H9 (cell line): Measurements from ENCODE around the gene NSD1. TPM values are rescaled to one million over a fixed set of nuclear protein-coding genes. Genes with fewer than 3 reads are reported as not detected.

ENCODE experiments used
- DNase-seq: peaks from one replicate; pipeline ENCODE4 v3.0.0-alpha.2; 2017
- H2AFZ ChIP-seq: one replicate; pipeline ENCODE4 v1.6.1; 2013; ENCODE audit warnings: mild to moderate bottlenecking, low read length, control low read depth, moderate library complexity
- H2AK5ac ChIP-seq: 2 replicates; pipeline ENCODE4 v1.6.1; 2013; ENCODE audit warnings: low read length, control low read depth, mixed read lengths; ENCODE audit not compliant: insufficient read length
- H2BK120ac ChIP-seq: one replicate; pipeline ENCODE4 v1.6.1; 2013; ENCODE audit warnings: low read depth, mild to moderate bottlenecking, low read length, control low read depth, inconsistent platforms; ENCODE audit not compliant: poor library complexity, severe bottlenecking
- H2BK12ac ChIP-seq: 2 replicates; pipeline ENCODE4 v1.6.1; 2013; ENCODE audit warnings: low read length, control low read depth, mixed read lengths, low read depth; ENCODE audit not compliant: insufficient read length
- H2BK15ac ChIP-seq: 2 replicates; pipeline ENCODE4 v1.6.1; 2013; ENCODE audit warnings: low read depth, low read length, control low read depth
- H2BK20ac ChIP-seq: one replicate; pipeline ENCODE4 v1.6.1; 2013; ENCODE audit warnings: low read depth, mild to moderate bottlenecking, low read length, control low read depth, inconsistent platforms; ENCODE audit not compliant: poor library complexity, severe bottlenecking
- H2BK5ac ChIP-seq: 2 replicates; pipeline ENCODE4 v1.6.1; 2013; ENCODE audit warnings: low read length, control low read depth, mixed read lengths; ENCODE audit not compliant: insufficient read length
- H3K14ac ChIP-seq: 2 replicates; pipeline ENCODE4 v1.6.1; 2013; ENCODE audit warnings: low read length, control low read depth; ENCODE audit not compliant: insufficient read depth
- H3K18ac ChIP-seq: 2 replicates; pipeline ENCODE4 v1.6.1; 2013; ENCODE audit warnings: low read depth, mild to moderate bottlenecking, mixed read lengths, low read length, control low read depth; ENCODE audit not compliant: insufficient read length
- H3K23ac ChIP-seq: 2 replicates; pipeline ENCODE4 v1.6.1; 2013; ENCODE audit warnings: low read length, control low read depth, mixed read lengths, low read depth; ENCODE audit not compliant: insufficient read length
- H3K23me2 ChIP-seq: 2 replicates; pipeline ENCODE4 v1.6.1; 2013; ENCODE audit warnings: low read depth, mild to moderate bottlenecking, mixed read lengths, low read length, control low read depth; ENCODE audit not compliant: insufficient read length, poor library complexity, severe bottlenecking
- H3K27ac ChIP-seq: 2 replicates; pipeline ENCODE4 v1.5.1; 2013; ENCODE audit warnings: low read length, control low read depth, mixed read lengths, low read depth; ENCODE audit not compliant: insufficient read length
- H3K27me3 ChIP-seq: 2 replicates; pipeline ENCODE4 v1.6.1; 2013; ENCODE audit warnings: low read length, control low read depth, inconsistent platforms; ENCODE audit not compliant: insufficient read depth
- H3K4ac ChIP-seq: 2 replicates; pipeline ENCODE4 v1.6.1; 2013; ENCODE audit warnings: low read depth, mild to moderate bottlenecking, control low read depth, inconsistent platforms, low read length, moderate library complexity
- H3K4me1 ChIP-seq: 2 replicates; pipeline ENCODE4 v1.6.1; 2013; ENCODE audit warnings: low read length, control low read depth, inconsistent platforms; ENCODE audit not compliant: insufficient read depth
- H3K4me2 ChIP-seq: 2 replicates; pipeline ENCODE4 v1.6.1; 2013; ENCODE audit warnings: low read length, control low read depth, mixed read lengths; ENCODE audit not compliant: insufficient read length, insufficient read depth
- H3K56ac ChIP-seq: 2 replicates; pipeline ENCODE4 v1.6.1; 2013; ENCODE audit warnings: low read depth, mild to moderate bottlenecking, mixed read lengths, low read length, control low read depth; ENCODE audit not compliant: insufficient read length
- H3K79me1 ChIP-seq: 2 replicates; pipeline ENCODE4 v1.6.1; 2013; ENCODE audit warnings: low read depth, mild to moderate bottlenecking, moderate library complexity, low read length, control low read depth, inconsistent platforms; ENCODE audit not compliant: insufficient read depth, poor library complexity, severe bottlenecking
- H3K79me2 ChIP-seq: 2 replicates; pipeline ENCODE4 v1.6.1; 2013; ENCODE audit warnings: low read length, control low read depth, inconsistent platforms; ENCODE audit not compliant: insufficient read depth
- H3K9ac ChIP-seq: 2 replicates; pipeline ENCODE4 v1.6.1; 2013; ENCODE audit warnings: low read length, control low read depth, mixed read lengths; ENCODE audit not compliant: insufficient read length; ENCODE audit errors: extremely low read depth
- H3K9me3 ChIP-seq: one replicate; pipeline ENCODE4 v1.6.1; 2013; ENCODE audit warnings: low read depth, low read length, inconsistent platforms; ENCODE audit not compliant: control insufficient read depth
- H3T11ph ChIP-seq: one replicate; pipeline ENCODE4 v1.6.1; 2013; ENCODE audit warnings: mild to moderate bottlenecking, low read length, control low read depth, inconsistent platforms
- H4K20me1 ChIP-seq: one replicate; pipeline ENCODE4 v1.6.1; 2013; ENCODE audit not compliant: control insufficient read depth, insufficient read length, insufficient read depth
- H4K5ac ChIP-seq: 2 replicates; pipeline ENCODE4 v1.6.1; 2013; ENCODE audit warnings: low read depth, mild to moderate bottlenecking, mixed read lengths, low read length, control low read depth; ENCODE audit not compliant: insufficient read length
- H4K8ac ChIP-seq: replicated peaks from 2 replicates; pipeline ENCODE4 v1.6.1; 2013; ENCODE audit warnings: low read length, control low read depth, mixed read lengths, low read depth; ENCODE audit not compliant: insufficient read length
- H4K91ac ChIP-seq: 2 replicates; pipeline ENCODE4 v1.6.1; 2013; ENCODE audit warnings: low read depth, mild to moderate bottlenecking, moderate library complexity, mixed read lengths, low read length, control low read depth; ENCODE audit not compliant: insufficient read length
- H3K27ac Mint-ChIP-seq, 3 experiments: 2 replicates in 2 of 3; 3 replicates in 1 of 3; pipeline ENCODE4 v1.8.0; 2020 to 2021; ENCODE audit warnings: mixed read lengths in 3 of 3, mild to moderate bottlenecking in 1 of 3, moderate library complexity in 1 of 3
- H3K27me3 Mint-ChIP-seq: 2 replicates; pipeline ENCODE4 v1.8.0; 2021; ENCODE audit warnings: low read depth, mild to moderate bottlenecking, moderate library complexity, mixed read lengths
- H3K36me3 Mint-ChIP-seq, 3 experiments: 2 replicates in 2 of 3; 3 replicates in 1 of 3; pipeline ENCODE4 v1.8.0; 2020 to 2021; ENCODE audit warnings: low read depth in 3 of 3, mixed read lengths in 3 of 3; ENCODE audit not compliant: insufficient read depth in 1 of 3
- H3K4me1 Mint-ChIP-seq, 2 experiments: 2 replicates each; pipeline ENCODE4 v1.8.0; 2020; ENCODE audit warnings: mixed read lengths in 2 of 2
- H3K4me3 Mint-ChIP-seq, 2 experiments: 2 replicates in 1 of 2; 3 replicates in 1 of 2; pipeline ENCODE4 v1.8.0; 2020 to 2021; ENCODE audit warnings: mild to moderate bottlenecking in 2 of 2, mixed read lengths in 2 of 2, moderate library complexity in 1 of 2
- H3K9me3 Mint-ChIP-seq, 2 experiments: 2 replicates in 1 of 2; 3 replicates in 1 of 2; pipeline ENCODE4 v1.8.0; 2020; ENCODE audit warnings: mild to moderate bottlenecking in 2 of 2, mixed read lengths in 2 of 2, moderate library complexity in 1 of 2
- CTCF ChIP-seq: fragments of 200-600 bp; sonication (generic); conservative IDR thresholded peaks from 3 replicates; pipeline ENCODE4 v1.8.0; 2021; ENCODE audit warnings: antibody characterized with exemption, mild to moderate bottlenecking
- WGBS: extraction: QIAGEN DNeasy Blood & Tissue Kit; methylation state at CpG from one replicate; pipeline ENCODE4 v1.1.7; 2013; ENCODE audit warnings: missing lambda C conversion rate, low lambda C conversion rate, mixed read lengths; ENCODE audit not compliant: insufficient read length; ENCODE audit errors: extremely low coverage; 5-methylcytosine and 5-hydroxymethylcytosine counted together
- total RNA-seq: library from RNA; stranded (reverse); gene quantifications from 2 replicates; pipeline ENCODE4 v1.2.1, GENCODE V29; 2021

The NSD1 gene
- total RNA-seq, 1 experiment from 2014 or later, result 213 TPM

GRCh38 chr5:177293819-177294581 is 160.4 kb downstream of the NSD1 start:
- WGBS, result no CpG with 5 or more reads among the region's 12 CpGs
- Histone ChIP-seq H3K4me1 (no peaks in the 10 kb centered on the region), H2BK15ac (no peak overlapping the region), H3K9me3 (no peaks in the 10 kb centered on the region), H4K5ac (no peak overlapping the region), H3K79me1 (peaks cover 4% of the 10 kb centered on the region), H3K4ac (no peak overlapping the region), H3K18ac (no peak overlapping the region), H4K91ac (no peak overlapping the region), H2BK12ac (no peak overlapping the region), H3K9ac (no peak overlapping the region), H2BK5ac (no peak overlapping the region), H4K8ac (no peak overlapping the region), H3K56ac (no peak overlapping the region), H2AK5ac (no peak overlapping the region), H3K14ac (no peak overlapping the region), H3K79me2 (no peaks in the 10 kb centered on the region; the same call in 1 of the 2 replicates), H3T11ph (no peak overlapping the region), H3K23ac (no peak overlapping the region), H3K27me3 (no peaks in the 10 kb centered on the region), H2AFZ (no peak overlapping the region), H3K4me2 (no peak overlapping the region), H3K27ac (no peak overlapping the region), H4K20me1 (no peaks in the 10 kb centered on the region), H3K23me2 (no peaks in the 10 kb centered on the region), H2BK120ac (no peak overlapping the region), H2BK20ac (no peak overlapping the region)
- TF ChIP-seq CTCF, result no peak
- peaks cover 18 to 25% of the 10 kb centered on the region in 2 experiments for H3K4me1 Mint-ChIP-seq
- H3K9me3 Mint-ChIP-seq, result no peaks in the 10 kb centered on the region
- peaks cover 53 to 88% (median 71%) of the 10 kb centered on the region in 3 experiments for H3K36me3 Mint-ChIP-seq
- DNase-seq, result no peak
- no peaks in the 10 kb centered on the region; the same call in 1 of the 2 replicates for H3K27me3 Mint-ChIP-seq
- H3K27ac Mint-ChIP-seq, result no peak overlapping the region
- H3K4me3 Mint-ChIP-seq, result no peak overlapping the region
